Trophoblast cell (in vitro differentiated cells and primary cell): Measurements from ENCODE around the gene RPL26.
A peak's percentile ranks its signal among the peaks of the same experiment; 100 is the strongest.

Experiments
- DNase-seq, 2 donors: peaks; one replicate each; pipeline ENCODE4 v3.0.0-alpha.2; 2016
- H2AFZ ChIP-seq: 2 replicates; pipeline ENCODE4 v1.6.1; 2013; ENCODE audit warnings: low read length, moderate library complexity, mild to moderate bottlenecking; ENCODE audit not compliant: insufficient read depth, poor library complexity
- H2AK5ac ChIP-seq: 2 replicates; pipeline ENCODE4 v1.6.1; 2013; ENCODE audit warnings: mild to moderate bottlenecking, low read length
- H2BK120ac ChIP-seq: 2 replicates; pipeline ENCODE4 v1.6.1; 2013; ENCODE audit warnings: low read length, mild to moderate bottlenecking, moderate library complexity; ENCODE audit not compliant: insufficient read depth, poor library complexity
- H2BK12ac ChIP-seq: 2 replicates; pipeline ENCODE4 v1.6.1; 2013; ENCODE audit warnings: mild to moderate bottlenecking, low read length, moderate library complexity
- H2BK5ac ChIP-seq: 2 replicates; pipeline ENCODE4 v1.6.1; 2013; ENCODE audit warnings: low read length, low read depth, moderate library complexity, mild to moderate bottlenecking; ENCODE audit not compliant: poor library complexity
- H3K14ac ChIP-seq: 2 replicates; pipeline ENCODE4 v1.6.1; 2013; ENCODE audit warnings: mild to moderate bottlenecking, low read length
- H3K18ac ChIP-seq: 2 replicates; pipeline ENCODE4 v1.6.1; 2013; ENCODE audit warnings: mild to moderate bottlenecking, low read length
- H3K23ac ChIP-seq: 2 replicates; pipeline ENCODE4 v1.6.1; 2013; ENCODE audit warnings: low read length
- H3K27ac ChIP-seq: 2 replicates; pipeline ENCODE4 v1.5.1; 2013; ENCODE audit warnings: low read depth, mild to moderate bottlenecking, inconsistent platforms, low read length, moderate library complexity
- H3K27me3 ChIP-seq: 2 replicates; pipeline ENCODE4 v1.6.1; 2013; ENCODE audit warnings: inconsistent platforms, mild to moderate bottlenecking, low read length, moderate library complexity; ENCODE audit not compliant: insufficient read depth
- H3K36me3 ChIP-seq, 2 experiments: 1 replicate in 1 of 2; 2 replicates in 1 of 2; pipeline ENCODE4 v1.6.1; 2013; ENCODE audit warnings: low read length in 2 of 2, mild to moderate bottlenecking in 2 of 2, moderate library complexity in 1 of 2; ENCODE audit not compliant: insufficient read depth in 2 of 2, control insufficient read depth in 1 of 2
- H3K4ac ChIP-seq: 2 replicates; pipeline ENCODE4 v1.6.1; 2013; ENCODE audit warnings: low read depth, mild to moderate bottlenecking, low read length, moderate library complexity
- H3K4me1 ChIP-seq, 2 experiments: 1 replicate in 1 of 2; 2 replicates in 1 of 2; pipeline ENCODE4 v1.6.1; 2013; ENCODE audit warnings: low read length in 2 of 2, mild to moderate bottlenecking in 2 of 2, moderate library complexity in 1 of 2; ENCODE audit not compliant: insufficient read depth in 2 of 2, control insufficient read depth in 1 of 2
- H3K4me2 ChIP-seq: 2 replicates; pipeline ENCODE4 v1.6.1; 2013; ENCODE audit warnings: inconsistent platforms, mild to moderate bottlenecking, low read length, moderate library complexity
- H3K4me3 ChIP-seq: 2 replicates; pipeline ENCODE4 v1.5.1; 2013; ENCODE audit warnings: mild to moderate bottlenecking, low read depth, low read length, inconsistent platforms
- H3K79me1 ChIP-seq: one replicate; pipeline ENCODE4 v1.6.1; 2013; ENCODE audit warnings: low read length
- H3K79me2 ChIP-seq: 2 replicates; pipeline ENCODE4 v1.6.1; 2013; ENCODE audit warnings: low read length, mild to moderate bottlenecking; ENCODE audit not compliant: control insufficient read depth, insufficient read depth, poor library complexity
- H3K9ac ChIP-seq: 2 replicates; pipeline ENCODE4 v1.6.1; 2013; ENCODE audit warnings: mild to moderate bottlenecking, low read length
- H3K9me3 ChIP-seq: 2 replicates; pipeline ENCODE4 v1.6.1; 2013; ENCODE audit warnings: low read depth, mild to moderate bottlenecking, control low read depth, inconsistent platforms, low read length; ENCODE audit not compliant: insufficient read depth
- H4K12ac ChIP-seq: 2 replicates; pipeline ENCODE4 v1.6.1; 2013; ENCODE audit warnings: low read depth, mild to moderate bottlenecking, low read length, moderate library complexity
- H4K8ac ChIP-seq: 2 replicates; pipeline ENCODE4 v1.6.1; 2013; ENCODE audit warnings: low read depth, mild to moderate bottlenecking, low read length, moderate library complexity
- H4K91ac ChIP-seq: one replicate; pipeline ENCODE4 v1.6.1; 2013; ENCODE audit warnings: low read depth, mild to moderate bottlenecking, low read length, moderate library complexity
- WGBS: extraction: QIAGEN DNeasy Blood & Tissue Kit; methylation state at CpG from one replicate; pipeline ENCODE4 v1.1.7; 2013; ENCODE audit warnings: missing lambda C conversion rate; ENCODE audit not compliant: insufficient read length, insufficient coverage; ENCODE audit errors: extremely low coverage; 5-methylcytosine and 5-hydroxymethylcytosine counted together

The RPL26 gene

GRCh38 chr17:8384801-8385378, 1.9 kb upstream of the RPL26 start:
- Histone ChIP-seq H3K4me1 (peaks cover 15 to 17% of the 10 kb centered on the region in 2 experiments), H2BK12ac (peak overlapping the region; percentile 82)

GRCh38 chr17:8382880-8383142, 182 bp downstream of the RPL26 start:
- Histone ChIP-seq H3K4me3 (peak overlapping the region; percentile 76), H3K79me2 (peaks cover 13% of the 10 kb centered on the region), H2BK120ac (no peak overlapping the region), H3K79me1 (peaks cover 22% of the 10 kb centered on the region), H3K9ac (peak overlapping the region; percentile 85), H3K18ac (no peak overlapping the region), H3K9me3 (no peaks in the 10 kb centered on the region), H3K23ac (no peak overlapping the region), H3K4ac (peak overlapping the region; percentile 49), H2BK12ac (no peak overlapping the region), H4K12ac (no peak overlapping the region), H3K27ac (peak overlapping the region; percentile 60), H2BK5ac (peak overlapping the region; percentile 31), H3K4me2 (peak overlapping the region; percentile 73), H3K4me1 (peaks cover 15 to 17% of the 10 kb centered on the region in 2 experiments), H3K27me3 (no peaks in the 10 kb centered on the region), H4K8ac (peak overlapping the region; percentile 70), H3K14ac (no peak overlapping the region), H2AK5ac (no peak overlapping the region), H4K91ac (peak overlapping the region; percentile 27), H3K36me3 (peaks cover 16 to 36% of the 10 kb centered on the region in 2 experiments), H2AFZ (no peak overlapping the region)
- WGBS = no CpG with 5 or more reads among the region's 15 CpGs
- no peak for DNase-seq

More at GRCh38 chr17:8384801-8385378, 1.9 kb upstream of the RPL26 start:
- Histone ChIP-seq H3K9me3 (no peaks in the 10 kb centered on the region), H3K23ac (no peak overlapping the region), H2AFZ (no peak overlapping the region), H3K4me3 (no peak overlapping the region), H4K91ac (peak overlapping the region; percentile 67), H3K27me3 (no peaks in the 10 kb centered on the region), H3K4ac (no peak overlapping the region), H3K9ac (no peak overlapping the region), H3K14ac (peak overlapping the region; percentile 67), H2BK5ac (peak overlapping the region; percentile 65), H3K4me2 (peak overlapping the region; percentile 83), H4K8ac (peak overlapping the region; percentile 65), H3K27ac (peak overlapping the region; percentile 90), H3K79me2 (peaks cover 13% of the 10 kb centered on the region), H3K79me1 (peaks cover 22% of the 10 kb centered on the region), H2AK5ac (no peak overlapping the region), H2BK120ac (peak overlapping the region; percentile 93), H4K12ac (no peak overlapping the region), H3K18ac (peak overlapping the region; percentile 15), H3K36me3 (peaks cover 7 to 20% of the 10 kb centered on the region in 2 experiments)
- peak; percentile 95 to 97 for DNase-seq
- no CpG with 5 or more reads among the region's 12 CpGs for WGBS

GRCh38 chr17:8382052-8382879, 727 bp downstream of the RPL26 start:
- H3K23ac ChIP-seq = no peak overlapping the region
- peak overlapping the region; percentile 70 for H4K8ac ChIP-seq
- peak in 1 of 2 donors; percentile 22 for DNase-seq
- H3K4me3 ChIP-seq = peak overlapping the region; percentile 76
- no peak overlapping the region for H2BK5ac ChIP-seq
- no peak overlapping the region for H4K12ac ChIP-seq
- peaks cover 17 to 37% of the 10 kb centered on the region in 2 experiments for H3K36me3 ChIP-seq
- peak overlapping the region; percentile 49 for H3K4ac ChIP-seq
- no peak overlapping the region for H2BK12ac ChIP-seq
- no peak overlapping the region for H2AFZ ChIP-seq
- no CpG with 5 or more reads among the region's 27 CpGs for WGBS
- H3K79me1 ChIP-seq = peaks cover 22% of the 10 kb centered on the region
- H2AK5ac ChIP-seq = no peak overlapping the region
- H3K9ac ChIP-seq = peak overlapping the region; percentile 85
- no peak overlapping the region for H3K27ac ChIP-seq
- H3K27me3 ChIP-seq = no peaks in the 10 kb centered on the region
- no peak overlapping the region for H2BK120ac ChIP-seq
- peak overlapping the region; percentile 27 for H4K91ac ChIP-seq
- no peaks in the 10 kb centered on the region for H3K9me3 ChIP-seq
- H3K4me1 ChIP-seq = peaks cover 15 to 17% of the 10 kb centered on the region in 2 experiments
- H3K14ac ChIP-seq = no peak overlapping the region
- H3K4me2 ChIP-seq = peak overlapping the region; percentile 73
- peaks cover 13% of the 10 kb centered on the region for H3K79me2 ChIP-seq
- no peak overlapping the region for H3K18ac ChIP-seq

GRCh38 chr17:8380049-8380448, 2.9 kb downstream of the RPL26 start:
- Histone ChIP-seq H2BK5ac (no peak overlapping the region), H3K4me1 (peaks cover 10 to 13% of the 10 kb centered on the region in 2 experiments), H4K8ac (no peak overlapping the region), H2AK5ac (no peak overlapping the region), H4K91ac (no peak overlapping the region), H3K4me2 (no peak overlapping the region), H3K4me3 (no peak overlapping the region), H3K79me1 (peaks cover 21% of the 10 kb centered on the region), H3K9ac (no peak overlapping the region), H3K27ac (no peak overlapping the region), H3K9me3 (no peaks in the 10 kb centered on the region), H2BK120ac (no peak overlapping the region), H3K18ac (no peak overlapping the region), H2AFZ (no peak overlapping the region), H3K27me3 (no peaks in the 10 kb centered on the region), H3K14ac (no peak overlapping the region), H3K79me2 (peaks cover 15% of the 10 kb centered on the region), H3K4ac (no peak overlapping the region), H3K36me3 (peaks cover 17 to 40% of the 10 kb centered on the region in 2 experiments), H4K12ac (no peak overlapping the region), H3K23ac (no peak overlapping the region), H2BK12ac (no peak overlapping the region)
- WGBS = no CpG with 5 or more reads among the region's 3 CpGs
- no peak for DNase-seq
